GM18508 (cell line): ENCODE measurements around the gene ZCCHC17.
"Not testable (repeated sequence)": the region's sequence is repeated elsewhere in the genome, so short reads cannot be mapped to it uniquely, and the experiment has no call there.

Experiments used
- ATAC-seq: cut with Tn5 transposase; IDR thresholded peaks from one replicate; pipeline ENCODE4 v1.9.1; 2021; ENCODE audit warnings: moderate number of reproducible peaks; ENCODE audit not compliant: insufficient read depth, unreplicated experiment

Gene ZCCHC17, protein sequence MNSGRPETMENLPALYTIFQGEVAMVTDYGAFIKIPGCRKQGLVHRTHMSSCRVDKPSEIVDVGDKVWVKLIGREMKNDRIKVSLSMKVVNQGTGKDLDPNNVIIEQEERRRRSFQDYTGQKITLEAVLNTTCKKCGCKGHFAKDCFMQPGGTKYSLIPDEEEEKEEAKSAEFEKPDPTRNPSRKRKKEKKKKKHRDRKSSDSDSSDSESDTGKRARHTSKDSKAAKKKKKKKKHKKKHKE

DNA sequence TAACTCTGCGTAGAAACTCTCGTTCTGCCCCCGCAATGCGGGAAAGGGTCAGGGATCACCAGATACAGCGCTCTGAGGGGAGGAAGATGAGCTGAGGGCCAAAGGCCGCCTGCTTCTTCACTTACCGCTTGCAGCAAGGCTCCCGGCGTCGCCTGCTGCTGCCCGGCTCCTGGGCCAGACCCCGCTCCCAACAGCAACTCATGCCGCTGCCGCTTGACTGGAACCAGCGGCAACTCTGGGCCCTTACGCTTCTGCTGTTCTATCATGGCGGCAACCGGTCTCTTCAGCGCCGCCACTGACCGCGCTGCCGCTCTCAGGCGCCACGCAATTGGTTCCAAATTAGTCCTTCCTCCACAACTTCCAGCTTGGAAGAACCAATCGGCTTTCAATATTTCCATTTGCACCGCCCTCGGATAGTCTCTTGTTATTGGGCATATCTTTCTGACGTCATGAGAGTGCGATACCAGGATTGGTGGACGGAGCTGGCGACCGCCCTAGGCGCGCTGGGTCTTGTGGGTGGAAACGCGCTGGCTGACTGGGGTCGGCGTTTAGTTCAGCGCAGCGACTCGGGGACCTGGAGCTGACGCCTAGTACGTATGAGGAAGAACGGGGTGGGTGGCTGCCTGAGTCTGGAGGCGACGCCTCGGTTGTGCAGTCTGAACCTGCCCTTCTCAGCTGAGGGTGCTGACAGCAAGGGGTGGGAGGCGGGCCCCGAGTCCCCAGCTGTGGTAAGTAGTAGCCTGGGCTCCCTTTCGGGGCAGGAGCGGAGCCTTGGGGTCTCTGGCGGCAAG lies at the start of gene ZCCHC17, which contains the start of gene SNRNP40:
Gene ZCCHC17 (plus strand): TSS at position 547 of the 791 bp plus-strand sequence. CDS start 13,067 bp downstream, outside the sequence.
Gene SNRNP40 (minus strand): TSS at position 303 of the 791 bp plus-strand sequence. CDS start 37 bp downstream, at position 266.
- ATAC-seq: peak; percentile 89

DNA sequence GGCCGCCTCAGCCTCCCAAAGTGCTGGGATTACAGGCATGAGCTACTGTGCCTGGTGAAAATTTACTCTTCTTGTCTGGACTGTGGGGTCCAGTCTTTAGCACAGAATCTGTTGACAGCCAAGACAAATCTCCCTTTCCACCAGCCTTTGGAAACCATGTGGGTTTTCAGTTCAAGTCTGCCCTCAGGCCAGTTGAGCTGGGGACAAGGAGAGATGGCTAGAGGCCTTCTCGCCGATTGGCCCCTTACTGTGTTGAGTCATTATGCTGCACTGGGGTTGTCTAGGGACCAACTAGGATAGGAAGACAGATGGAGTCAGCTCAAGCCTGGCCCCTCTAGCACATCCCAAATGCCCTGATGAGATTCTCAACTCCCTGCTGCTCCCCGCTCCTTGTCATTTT lies 48.6 kb upstream of the ZCCHC17 start:
- ATAC-seq: no peak

DNA sequence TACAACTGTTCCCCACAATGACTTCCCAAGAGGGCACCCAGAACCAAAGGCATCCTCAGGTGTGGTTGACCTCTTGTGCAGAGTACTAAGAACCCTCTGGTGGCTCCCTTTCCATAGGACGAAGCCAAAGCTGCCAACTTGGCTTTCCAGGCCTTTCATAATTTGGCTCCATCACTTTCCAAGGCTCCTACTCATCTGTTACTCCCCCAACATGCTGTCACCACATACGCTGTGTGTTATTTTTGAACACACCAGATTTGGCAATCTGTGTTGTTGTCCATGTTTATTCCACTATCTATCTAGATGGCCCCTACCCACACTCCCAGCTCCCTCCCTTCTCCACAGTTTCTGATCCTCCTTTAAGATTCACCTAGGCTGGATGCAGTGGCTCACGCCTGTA lies 47.0 kb upstream of the ZCCHC17 start:
- no peak for ATAC-seq

DNA sequence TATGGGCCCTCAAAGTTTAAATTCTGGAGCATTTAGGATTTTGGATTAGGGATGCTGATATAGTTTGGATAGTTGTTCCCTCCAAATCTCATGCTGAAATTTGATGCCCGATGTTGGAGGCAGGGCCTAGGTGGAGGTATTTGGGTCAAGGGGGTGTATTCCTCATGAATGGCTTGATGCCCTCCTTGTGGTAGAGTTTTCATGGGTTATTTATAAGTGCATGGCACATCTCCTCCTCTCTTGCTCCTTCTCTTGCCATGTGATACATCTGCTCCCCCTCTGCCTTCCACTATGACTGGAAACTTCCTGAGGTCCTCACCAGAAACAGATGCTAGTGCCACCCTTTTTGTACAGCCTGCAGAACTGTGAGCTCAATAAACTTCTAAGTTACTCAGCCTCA lies 39.6 kb upstream of the ZCCHC17 start:
- no peak for ATAC-seq

DNA sequence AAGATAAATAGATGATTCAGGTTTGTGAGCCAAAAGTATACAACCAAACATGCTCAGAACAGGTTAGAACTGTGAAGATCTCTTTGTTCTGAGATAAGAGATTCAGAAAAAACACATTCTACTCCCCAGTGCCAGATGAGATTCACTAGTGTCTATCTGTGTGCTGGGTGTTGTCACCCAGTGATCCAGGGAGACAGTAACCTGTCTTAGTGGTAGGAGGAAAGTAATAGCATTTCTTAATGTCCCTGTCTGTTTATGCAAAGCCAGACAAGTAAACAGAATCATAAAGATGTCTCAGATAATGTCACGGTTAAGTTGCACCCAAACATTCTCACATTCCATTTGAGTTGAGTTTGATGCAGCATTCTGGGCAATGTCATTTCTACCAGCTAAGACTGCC lies 38.3 kb upstream of the ZCCHC17 start:
- ATAC-seq: no peak

DNA sequence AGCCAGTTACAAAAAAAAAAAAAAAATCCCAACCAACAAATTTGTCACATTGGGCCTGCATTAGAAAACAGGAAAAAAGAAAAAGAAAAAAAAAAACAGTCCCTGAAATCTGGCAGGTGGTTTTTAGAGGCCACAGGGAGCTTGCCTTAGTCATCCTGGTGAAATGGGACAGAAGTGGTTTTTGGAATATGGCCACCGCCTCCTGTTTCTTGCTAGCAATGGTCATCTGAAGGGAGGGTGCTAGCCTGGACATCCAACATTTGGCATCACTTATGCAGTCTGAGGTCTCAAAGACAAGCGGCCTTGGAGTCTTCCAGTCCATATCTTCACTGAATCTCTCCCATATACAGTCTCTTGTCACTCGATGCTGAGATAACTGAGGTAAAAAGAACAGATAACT lies 37.1 kb upstream of the ZCCHC17 start:
- ATAC-seq: no peak

DNA sequence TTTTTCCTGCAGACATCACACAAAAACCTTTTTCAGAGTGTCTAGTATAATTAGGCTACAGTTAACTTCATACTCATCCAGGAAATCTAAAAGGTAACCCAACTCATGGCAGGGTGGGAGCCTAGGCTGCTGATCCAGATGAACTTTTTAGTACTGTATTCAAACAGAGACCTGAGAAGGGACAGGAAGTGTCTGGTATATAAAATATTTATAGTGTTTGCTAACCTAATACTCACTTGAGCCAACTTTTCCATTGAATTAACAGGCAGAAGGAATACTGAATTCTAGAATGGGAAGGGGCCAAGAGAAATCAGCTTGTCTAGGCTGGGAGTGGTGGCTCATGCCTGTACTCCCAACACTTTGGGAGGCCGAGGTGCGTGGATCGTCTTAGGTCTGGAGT lies 34.9 kb upstream of the ZCCHC17 start:
- ATAC-seq: no peak

DNA sequence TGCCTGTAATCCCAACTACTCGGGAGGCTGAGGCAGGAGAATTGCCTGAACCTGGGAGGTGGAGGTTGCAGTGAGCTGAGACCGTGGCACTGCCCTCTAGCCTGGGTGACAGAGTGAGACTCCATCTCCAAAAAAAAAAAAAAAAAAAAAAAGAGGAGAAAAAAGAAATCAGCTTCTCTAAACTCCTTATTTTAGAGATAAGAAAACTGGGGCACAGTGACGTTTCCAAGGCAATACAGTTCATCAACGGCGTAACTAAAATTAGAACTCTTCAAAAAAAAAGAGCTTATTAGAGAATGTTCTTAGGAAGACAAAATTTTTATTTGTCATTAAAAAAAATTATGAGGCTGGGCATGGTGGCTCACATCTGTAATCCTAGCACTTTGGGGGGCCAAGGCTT lies 34.4 kb upstream of the ZCCHC17 start:
- ATAC-seq: not testable (repeated sequence)

DNA sequence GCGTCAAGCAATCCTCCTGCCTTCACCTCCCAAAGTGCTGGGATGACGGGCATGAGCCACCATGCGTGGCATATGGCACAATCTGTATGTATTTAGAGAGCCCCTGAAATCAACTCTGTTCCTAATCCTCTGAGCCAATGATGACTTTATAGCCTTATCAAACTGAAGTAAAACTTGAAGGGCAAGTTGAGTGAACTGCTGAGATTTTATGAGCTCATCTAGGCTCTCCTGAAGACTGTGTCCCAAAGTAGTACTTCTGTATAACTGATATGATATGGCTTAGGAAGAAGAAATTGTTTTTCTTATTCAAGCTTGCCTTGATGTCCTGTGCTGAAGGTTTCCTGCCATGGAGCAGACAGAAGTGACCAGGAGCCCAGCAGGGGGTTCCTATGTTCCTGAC lies 33.4 kb upstream of the ZCCHC17 start:
- no peak for ATAC-seq

DNA sequence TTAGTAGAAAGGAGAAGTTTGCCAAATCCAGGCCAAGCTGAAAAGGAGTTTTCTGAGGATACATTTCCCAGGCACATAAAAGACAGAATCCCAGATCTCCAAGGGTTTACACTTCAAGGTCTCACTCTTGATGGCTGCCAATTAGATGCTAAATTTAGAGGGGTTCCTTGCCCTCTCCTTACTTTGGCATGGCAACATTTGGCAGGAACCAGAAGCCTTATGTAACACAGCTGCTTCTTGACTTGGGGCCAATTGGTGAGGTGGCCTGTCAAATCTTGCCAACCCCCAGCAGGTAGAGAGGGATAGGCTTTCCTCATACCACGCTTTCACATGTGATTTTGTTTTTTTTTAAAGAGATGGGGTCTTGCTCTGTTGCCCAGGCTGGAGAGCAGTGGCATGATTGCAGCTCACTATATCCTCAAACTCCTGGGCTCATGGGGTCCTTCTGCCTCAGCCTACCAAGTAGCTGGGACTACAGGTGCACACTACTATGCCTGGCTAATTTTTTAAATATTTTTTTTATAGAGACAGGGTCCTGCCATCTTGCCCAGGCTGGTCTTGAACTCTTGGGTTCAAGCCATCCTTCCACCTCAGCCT lies 31.9 kb upstream of the ZCCHC17 start:
- ATAC-seq: no peak

DNA sequence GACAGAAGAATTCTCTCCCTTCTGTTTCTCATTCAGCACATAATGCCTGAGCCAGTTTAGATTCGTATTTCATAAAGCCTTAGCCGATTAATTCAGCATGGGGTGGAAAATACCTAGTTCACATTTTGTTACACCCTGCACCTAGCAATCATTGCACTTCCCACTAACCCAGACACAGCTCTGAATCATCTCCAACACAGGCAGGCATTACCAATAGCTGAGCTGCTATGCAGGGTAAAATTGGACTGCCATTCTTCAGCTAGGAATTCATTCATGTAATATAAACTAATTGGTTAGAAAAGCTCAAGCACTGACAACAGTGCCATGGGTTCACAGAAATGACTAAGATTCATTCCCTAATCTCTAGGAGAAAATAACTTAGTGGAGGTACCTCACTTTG lies 30.3 kb upstream of the ZCCHC17 start:
- no peak for ATAC-seq

DNA sequence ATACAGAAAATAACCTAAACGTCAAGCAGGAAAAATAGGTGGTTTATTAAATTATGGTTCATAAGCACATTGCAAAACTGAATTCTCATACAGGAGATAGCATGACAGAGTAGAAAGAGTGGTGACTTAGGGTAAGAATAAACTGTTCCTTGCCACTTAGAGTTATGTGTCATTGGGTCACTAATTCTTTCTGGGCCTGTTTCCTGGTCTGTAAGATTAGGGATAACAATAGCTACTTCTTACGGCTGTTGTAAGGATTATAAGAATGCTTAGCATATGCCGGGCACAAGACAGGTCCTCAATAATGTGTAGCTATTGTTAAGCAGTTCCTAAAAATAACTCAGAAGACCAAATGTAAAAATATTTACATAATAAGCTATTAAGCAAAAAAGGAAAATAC lies 24.5 kb upstream of the ZCCHC17 start:
- no peak for ATAC-seq

DNA sequence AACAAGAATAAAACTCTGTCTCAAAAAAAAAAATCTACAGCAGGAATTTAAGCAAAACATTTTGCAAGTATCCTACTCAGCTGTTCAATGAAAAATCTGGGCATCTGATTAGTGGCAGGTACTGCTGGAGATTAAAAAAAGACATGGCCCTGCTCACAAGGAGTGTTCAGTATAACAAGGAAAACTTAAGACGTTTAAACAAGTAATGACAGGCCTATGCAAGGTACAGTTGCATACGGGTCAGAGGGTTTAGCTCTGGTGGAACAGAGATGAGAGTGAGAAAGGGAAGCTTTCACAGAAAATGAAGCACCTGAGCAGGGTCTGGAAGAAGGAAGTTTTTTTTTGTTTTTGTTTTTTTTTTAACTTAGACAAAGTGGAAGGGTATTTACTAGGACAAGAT lies 23.2 kb upstream of the ZCCHC17 start:
- no peak for ATAC-seq

DNA sequence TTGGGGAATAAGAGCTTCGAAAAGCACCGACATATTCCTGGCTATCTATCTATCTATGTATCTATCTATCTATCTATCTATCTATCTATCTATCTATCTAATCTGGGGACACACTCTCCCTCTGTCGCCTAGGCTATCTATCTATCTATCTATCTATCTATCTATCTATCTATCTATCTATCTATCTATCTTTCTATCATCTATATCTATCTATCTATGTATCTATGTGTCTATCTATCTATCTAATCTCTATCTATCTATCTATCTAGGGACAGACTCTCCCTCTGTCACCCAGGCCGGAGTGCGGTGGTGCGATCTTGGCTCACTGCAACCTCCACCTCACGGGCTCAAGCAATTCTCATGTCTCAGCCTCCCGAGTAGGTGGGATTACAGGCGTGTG lies 14.4 kb upstream of the ZCCHC17 start:
- ATAC-seq: not testable (repeated sequence)

DNA sequence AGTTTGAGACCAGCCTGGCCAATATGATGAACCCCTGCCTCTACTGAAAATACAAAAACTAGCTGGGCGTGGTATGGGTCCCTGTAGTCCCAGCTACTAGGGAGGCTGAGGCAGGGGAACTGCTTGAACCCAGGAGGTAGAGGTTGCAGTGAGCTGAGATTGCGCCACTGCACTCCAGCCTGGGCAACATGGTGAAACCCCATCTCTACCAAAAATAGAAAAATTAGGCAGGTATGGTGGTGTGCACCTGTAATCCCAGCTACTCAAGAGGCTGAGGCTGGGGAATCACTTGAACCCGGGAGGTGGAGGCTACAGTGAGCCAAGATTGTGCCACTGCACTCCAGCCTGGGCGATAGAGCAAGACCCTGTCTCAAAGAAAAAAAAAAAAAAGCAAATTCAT lies 9.0 kb upstream of the ZCCHC17 start:
- not testable (repeated sequence) for ATAC-seq

DNA sequence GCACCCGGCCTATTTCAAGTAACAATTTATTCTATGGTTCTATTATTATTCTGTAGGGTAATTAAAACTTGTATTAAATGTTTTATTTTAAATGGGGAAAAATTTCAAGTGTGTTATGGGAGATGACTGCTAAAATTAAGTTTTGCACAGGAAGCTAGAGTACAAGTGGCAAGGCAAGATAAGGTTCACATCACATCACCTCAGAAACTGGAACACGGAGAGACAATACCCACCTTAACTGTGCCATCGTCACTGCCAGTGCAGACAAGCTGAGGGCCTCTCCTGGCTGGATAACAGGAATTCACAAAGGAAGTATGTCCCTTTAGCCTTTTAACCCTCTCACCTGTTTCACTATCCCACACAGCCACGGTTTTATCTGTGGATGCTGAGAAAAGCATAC lies 7.8 kb upstream of the ZCCHC17 start:
- ATAC-seq: no peak

DNA sequence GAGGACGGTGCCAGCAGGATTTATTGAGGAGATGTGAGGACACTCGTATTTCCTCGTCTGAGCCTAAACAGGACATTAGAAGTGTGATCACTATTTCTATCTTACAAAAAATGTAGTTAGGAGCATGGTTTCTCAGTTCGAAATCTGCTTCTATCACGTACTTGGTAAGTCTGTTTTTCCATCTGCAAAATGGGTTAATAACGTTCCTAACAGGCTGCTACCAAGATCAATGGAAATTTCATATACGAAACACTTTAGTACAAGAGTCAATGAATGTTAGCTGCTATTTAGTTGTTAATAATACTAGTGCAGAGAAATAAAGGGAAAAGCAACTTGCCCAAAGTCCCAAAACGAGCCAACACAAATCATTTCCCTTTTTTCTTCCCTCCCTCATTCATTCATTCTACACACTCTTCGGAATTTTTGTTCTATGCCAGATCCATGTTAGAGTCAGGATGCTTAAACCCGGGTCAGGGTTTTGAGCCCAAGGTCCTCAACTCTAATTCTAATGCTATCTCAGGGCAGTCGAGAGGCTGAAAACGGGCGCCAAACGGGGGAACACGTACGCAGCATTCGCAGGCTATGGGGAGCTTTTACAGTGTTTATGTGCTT lies 852 bp upstream of the ZCCHC17 start:
- ATAC-seq: no peak

DNA sequence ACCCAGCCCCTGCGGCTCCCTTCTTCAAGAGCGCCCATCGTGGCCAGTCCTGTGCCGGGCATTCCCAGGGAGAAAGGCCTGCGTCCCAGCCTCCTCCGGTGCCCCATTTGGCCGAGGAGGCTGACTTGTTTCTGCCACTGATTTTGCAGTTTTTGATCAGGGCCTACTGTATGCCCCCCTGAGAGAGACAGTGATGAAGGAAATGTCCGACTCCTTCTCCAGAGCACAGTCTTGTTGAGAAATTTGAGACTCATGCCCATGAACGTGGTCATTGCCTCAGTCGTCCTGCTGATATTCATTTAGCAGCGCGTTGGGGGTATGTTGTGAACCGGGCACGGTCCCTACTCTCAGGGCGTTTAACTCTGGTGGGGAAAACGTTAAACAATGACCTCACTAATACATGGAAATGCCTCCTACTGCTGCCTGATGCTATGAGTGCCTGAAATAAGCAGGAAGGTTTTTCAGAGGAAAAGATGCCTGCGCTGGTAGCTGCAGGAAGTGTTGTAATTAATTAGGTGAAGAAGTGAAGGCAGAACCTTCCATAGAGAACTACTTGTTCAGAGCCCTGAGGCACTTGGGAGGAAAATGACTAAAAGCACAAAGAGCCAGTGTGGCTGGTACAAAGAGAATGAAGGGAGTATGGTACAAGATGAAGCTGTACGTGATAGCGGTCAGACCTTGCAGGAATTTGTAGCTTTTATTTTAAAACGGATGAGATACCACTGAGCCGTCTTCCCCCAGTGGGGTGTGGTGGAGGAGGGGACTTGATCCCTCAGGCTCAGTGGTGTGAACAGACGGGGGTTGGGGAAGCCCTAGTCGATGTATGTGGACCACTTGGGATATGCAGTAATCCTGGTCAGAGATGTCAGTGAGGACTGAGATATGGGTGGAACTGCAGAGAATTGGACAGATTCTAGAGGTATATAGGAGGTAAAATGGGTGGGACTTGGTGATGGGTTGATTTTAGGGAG lies 730 bp downstream of the ZCCHC17 start:
- ATAC-seq: no peak

DNA sequence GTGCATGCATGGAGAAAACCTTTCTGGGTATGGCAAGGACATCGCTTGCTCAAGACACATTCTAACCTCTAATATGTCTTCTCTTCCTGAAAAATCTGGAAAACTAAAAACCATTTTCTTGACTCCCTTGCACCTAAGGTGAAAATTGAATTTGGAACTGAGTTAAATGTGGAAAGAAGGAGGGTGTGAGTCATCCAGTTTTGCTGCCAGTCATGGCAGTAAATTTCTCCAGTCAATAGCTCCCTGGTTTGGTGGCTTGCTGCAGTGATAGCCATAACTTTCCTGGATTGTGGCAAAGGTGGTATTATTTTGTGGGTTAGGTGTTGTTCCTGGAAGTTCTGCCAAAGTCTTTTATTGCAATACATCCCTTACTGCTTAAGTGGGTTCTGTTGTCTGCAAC lies 2.5 kb downstream of the ZCCHC17 start:
- no peak for ATAC-seq

DNA sequence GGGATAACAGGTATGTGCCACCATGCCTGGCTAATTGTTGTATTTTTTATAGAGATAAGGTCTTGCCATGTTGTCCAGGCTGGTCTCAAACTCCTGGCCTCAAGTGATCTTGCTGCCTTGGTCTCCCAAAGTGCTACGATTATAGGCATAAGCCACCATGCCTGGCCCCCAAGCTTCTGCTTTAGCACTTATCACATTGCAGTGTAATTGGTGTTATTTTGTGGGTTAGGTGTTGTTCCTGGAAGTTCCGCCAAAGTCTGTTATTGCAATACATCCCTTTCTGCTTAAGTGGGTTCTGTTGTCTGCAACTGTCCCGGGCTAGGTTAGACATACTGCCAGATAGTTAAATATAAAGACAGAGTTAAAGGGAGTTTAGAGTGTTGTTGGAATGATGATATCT lies 3.4 kb downstream of the ZCCHC17 start:
- ATAC-seq: no peak
